Activated CD8-positive, alpha-beta memory T cell treated with anti-CD3 and anti-CD28 coated beads for 24 hours (primary cell): Measurements from ENCODE around the gene ZSCAN25.
"Not testable (repeated sequence)": the region's sequence is repeated elsewhere in the genome, so short reads cannot be mapped to it uniquely, and the experiment has no call there.

ENCODE experiments used
- DNase-seq: peaks from one replicate; pipeline ENCODE4 v3.0.0-alpha.2; 2020

The ZSCAN25 gene

DNA sequence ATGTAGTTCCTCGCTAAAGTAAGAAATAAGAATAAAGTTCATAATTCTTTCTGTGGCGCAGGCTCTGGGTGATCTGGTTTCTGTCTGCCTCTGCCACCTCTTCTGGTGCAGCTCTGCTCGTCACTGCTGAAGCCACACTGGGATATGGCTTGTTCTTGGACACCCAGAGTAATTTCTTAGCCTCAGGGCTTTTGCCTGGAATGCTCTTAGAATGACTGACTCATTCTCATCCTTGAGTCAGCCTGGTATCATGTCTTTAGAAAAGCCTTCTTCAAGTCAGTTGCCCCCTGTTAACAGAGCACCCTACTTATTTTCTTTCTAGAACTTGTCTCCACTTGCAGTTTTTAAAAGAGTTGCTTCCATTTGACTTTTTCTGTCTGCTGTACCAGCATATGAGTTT is 2.0 kb downstream of the ZSCAN25 start:
- peak; percentile 26 for DNase-seq

GRCh38 chr7:99619571-99620130 is 2.9 kb downstream of the ZSCAN25 start:
- DNase-seq: peak; percentile 24

DNA sequence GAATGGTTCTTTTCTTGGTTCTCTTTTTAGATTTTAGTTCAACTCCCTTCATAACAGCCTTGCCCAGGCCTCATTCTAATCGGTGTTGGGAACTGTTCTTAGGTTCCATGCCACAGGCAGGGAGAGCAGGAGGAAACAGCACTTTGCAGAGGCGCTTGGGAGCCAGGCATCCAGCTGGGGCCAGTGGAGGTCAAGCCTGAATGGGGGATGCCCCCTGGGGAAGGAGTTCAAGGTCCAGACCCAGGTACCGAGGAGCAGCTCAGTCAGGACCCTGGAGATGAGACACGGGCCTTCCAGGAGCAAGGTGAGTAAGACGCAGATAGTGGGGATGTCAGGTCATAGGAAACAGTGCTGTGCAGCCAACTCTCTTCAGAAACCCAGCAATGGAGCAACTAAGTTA is 4.5 kb downstream of the ZSCAN25 start:
- peak; percentile 32 for DNase-seq

- no peak for DNase-seq
Observed at GRCh38 chr7:99622596-99622995, 5.8 kb downstream of the ZSCAN25 start.

GRCh38 chr7:99623091-99623693 is 6.4 kb downstream of the ZSCAN25 start:
- peak; percentile 66 for DNase-seq

DNA sequence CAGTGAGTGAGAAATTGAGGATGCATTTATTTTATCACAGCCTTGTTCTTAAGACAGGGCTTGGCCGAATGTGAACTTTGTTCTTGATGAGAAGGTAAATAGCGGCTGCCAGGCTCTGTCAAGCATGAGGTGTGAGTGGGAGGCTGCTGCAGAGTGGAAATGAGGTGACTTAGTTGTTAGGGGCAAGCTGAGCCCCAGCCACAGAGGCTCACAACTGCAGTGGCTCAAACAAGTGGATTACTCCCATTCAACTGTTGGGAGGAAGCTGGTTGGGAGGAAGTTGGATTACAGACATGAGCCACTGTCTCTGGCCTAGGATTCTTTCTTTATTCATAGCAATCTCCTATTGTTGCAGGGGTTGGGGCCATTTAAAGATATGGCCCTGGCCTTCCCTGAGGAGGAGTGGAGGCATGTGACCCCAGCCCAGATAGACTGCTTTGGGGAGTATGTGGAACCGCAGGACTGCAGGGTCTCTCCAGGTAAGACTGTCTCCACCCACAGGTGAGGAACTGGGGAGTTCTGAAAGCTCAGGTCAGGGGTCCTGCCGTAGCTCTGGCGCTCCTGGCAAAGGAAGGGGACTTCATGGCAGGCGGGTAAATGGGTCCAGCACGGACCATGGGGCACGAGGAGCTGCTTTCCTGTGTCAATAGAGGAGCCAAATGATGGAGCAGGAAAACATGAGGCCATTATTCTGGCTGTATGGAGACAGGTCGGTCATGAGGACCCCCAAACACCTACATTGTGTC is 7.1 kb downstream of the ZSCAN25 start:
- peak; percentile 71 for DNase-seq

DNA sequence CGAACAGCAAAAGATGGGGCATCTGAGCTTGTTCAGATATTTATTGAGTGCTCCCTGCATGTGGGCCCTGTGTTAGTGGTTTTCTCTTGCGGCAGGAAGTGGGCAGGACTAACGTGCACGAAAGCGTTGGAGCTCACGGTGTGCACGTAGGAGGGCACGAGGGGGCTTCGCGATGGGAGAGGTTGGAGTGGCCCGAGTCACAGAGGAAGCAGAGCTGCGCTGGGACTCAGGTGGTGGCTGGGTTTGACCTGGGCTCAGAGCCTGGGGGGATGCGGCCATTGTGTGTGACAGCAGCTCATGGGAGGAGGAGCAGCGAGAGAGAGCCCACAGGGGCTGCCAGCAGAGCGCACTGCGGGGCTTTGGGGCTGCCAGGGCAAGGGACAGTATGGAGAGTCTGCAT is 7.7 kb downstream of the ZSCAN25 start:
- DNase-seq: peak; percentile 86

DNA sequence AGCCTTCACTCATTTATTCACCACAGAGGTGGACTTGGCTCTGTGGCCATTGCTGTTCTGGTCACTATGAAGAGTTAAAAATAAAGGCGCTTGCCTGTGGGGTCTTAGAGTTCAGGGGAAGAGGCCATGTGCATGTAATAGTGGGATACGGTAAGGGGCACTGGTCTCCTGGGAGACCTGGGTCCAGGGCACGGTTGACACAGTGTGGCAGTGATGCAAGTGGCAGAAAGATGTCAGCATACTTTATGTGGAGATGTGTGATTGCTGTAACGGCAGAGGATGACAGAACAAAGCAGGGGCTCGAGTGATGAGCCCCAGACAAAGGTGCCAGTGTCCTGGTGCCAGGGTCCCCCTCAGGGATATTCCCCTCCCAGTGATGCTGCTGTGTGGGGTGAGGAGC is 8.6 kb downstream of the ZSCAN25 start:
- DNase-seq: peak; percentile 57

- DNase-seq: peak; percentile 55
Observed at GRCh38 chr7:99625961-99626360, 9.2 kb downstream of the ZSCAN25 start.

DNA sequence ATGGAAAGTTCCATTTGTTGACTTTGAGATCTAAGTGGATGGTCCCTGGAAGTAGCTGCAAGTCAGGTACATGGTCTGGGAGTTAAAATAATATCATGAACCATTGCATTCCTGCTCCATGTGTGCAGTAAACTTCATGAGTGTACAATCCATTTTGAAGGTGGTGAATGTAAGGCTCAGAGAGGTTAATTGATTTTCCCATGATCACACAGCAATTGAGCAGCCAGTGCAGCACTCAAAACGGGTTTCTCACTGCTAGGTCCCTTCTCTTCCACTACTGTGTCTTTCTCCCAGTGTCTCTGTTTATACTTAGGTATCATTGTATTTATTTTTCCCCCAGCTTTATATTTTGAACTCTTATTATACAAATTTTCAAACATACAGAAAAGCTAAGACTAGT is 9.9 kb downstream of the ZSCAN25 start:
- no peak for DNase-seq

DNA sequence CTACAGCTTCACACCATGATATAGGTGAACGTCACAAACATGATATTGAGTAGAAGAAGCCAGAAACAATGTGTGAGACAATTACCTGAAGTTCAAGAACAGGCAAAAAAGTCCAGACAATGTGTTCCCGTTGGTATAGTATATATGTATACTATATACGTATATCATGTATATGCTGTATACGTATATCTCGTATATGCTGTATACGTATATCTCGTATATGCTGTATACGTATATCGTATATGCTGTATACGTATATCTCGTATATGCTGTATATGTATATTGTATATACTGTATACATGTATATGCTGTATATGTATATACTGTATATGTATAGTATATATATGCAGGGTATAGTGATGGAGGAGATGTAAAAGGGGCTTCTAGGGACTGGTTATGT is 10.8 kb downstream of the ZSCAN25 start:
- no peak for DNase-seq

DNA sequence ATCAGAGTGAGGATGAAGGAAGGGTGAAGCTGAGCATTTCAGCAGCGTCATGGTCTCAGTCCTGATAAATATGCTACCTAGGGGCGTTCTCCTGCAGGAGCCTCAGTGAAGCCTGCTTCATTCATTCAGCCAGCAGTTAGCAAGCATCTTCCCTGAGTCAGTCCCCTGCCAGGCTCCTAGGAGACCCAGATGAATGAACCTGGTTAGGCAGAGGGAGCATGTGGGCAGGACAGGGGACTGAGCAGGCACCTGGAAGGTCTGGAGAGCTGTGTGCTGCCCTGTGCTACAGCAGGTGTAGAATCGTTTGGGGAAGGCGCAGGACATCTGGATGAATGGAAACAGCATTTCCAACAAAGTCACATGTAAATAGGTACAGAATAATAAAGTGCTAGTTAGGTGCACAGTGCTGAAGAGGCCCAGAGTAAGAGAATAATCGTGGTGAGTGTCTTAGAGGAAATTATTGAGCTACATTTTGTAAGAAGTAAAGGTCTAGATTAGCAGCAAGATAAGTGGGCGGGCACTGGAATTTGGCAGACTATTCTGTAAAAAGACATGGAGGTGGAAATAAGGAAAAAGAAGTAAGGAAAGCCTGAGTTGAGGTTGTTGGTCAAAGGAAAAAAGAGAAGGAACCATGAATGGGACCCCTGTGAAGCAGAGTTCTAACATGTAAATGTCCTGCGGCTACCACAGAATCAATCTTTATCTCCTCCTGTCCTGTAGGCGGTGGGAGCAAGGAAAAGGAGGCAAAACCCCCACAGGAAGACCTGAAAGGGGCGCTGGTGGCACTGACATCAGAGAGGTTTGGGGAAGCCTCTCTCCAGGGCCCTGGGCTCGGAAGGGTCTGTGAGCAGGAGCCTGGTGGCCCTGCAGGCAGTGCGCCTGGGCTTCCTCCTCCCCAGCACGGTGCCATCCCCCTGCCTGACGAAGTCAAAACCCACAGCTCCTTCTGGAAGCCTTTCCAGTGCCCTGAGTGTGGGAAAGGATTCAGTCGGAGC is 12.0 kb downstream of the ZSCAN25 start:
- DNase-seq: peak; percentile 47

DNA sequence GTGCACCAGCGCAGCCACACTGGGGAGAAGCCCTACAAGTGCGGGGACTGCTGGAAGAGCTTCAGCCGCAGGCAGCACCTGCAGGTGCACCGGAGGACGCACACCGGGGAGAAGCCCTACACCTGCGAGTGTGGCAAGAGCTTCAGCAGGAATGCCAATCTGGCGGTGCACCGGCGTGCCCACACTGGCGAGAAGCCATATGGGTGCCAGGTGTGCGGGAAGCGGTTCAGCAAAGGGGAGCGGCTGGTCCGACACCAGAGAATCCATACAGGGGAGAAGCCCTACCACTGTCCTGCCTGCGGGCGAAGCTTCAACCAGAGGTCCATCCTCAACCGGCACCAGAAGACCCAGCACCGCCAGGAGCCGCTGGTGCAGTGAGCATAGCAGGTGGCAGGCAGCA is 12.9 kb downstream of the ZSCAN25 start:
- DNase-seq: peak; percentile 52

DNA sequence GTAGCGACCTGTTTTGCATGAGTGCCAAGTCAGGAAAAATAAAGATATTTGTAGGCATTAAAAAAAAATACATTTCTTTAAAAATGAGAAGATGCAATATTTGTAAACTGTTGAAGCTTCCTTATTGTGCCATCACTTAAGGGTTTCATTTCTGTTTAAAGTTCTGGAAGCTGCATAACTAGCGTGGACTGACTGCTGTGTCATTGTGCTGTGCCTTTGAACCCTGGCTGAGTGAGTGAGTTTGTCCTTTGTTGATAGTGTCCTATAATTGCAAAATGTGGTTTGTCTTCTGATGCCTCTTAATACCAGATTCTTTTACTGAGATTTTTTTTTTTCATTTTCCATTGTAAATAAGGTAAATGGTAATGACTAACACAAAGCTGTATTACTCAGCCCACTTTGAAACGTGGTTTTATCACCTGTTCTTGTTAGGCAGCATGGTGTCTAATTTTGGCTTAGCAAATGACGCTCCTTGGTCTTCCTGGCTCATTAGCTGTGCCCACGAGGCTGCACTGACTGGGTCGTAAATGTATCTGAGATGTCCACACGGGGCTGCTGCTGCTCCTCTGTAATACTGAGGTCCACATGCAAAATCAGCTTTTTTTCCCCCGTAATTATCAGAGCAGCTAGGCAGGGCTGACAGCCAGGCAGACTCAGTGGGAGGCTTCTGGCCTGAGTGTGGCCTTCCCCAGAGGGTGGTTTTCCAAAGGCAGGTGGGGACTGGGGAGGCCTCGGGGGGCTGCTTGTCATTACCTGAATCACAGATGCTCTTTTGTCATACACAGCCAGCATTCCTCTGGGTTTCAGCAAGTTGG is 14.8 kb downstream of the ZSCAN25 start:
- peak; percentile 71 for DNase-seq

DNA sequence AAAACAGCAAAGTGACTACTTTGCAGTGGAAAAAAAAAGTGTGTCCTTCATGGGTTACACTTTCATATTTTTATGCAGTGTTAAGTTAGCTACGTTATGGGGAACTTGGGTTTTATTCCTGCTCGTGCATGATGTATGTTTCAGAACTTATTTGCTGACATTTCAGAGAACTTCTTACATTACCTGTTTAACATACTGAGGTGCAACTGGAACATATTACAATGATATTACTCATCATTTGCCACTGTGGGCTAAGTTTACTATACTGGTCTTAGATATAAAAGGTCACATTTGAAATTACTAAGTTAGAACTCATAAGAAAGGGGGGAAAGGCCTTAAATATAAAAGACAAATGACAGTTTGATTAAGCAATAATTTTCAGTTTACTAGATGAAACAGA is 20.7 kb downstream of the ZSCAN25 start:
- DNase-seq: not testable (repeated sequence)

DNA sequence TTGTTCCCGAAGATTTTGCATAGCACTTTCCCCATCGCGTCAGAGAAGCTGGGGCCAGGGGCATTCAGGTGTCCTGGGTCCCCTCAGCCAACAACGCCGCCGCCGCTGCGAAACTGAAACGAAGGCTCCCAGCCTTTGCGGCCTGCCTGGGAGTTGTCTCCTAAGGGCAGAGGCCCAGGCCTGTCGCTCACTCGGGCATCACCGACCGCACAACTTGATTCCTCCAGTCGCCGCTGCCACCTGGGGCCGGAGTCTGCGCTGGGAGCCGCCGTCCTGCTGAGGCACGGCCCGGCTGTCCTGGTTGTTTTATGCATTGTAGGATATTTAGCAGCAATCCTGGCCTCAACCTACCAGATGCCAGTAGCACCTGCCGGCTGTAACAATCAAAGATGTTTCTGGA is 22.0 kb downstream of the ZSCAN25 start:
- no peak for DNase-seq

DNA sequence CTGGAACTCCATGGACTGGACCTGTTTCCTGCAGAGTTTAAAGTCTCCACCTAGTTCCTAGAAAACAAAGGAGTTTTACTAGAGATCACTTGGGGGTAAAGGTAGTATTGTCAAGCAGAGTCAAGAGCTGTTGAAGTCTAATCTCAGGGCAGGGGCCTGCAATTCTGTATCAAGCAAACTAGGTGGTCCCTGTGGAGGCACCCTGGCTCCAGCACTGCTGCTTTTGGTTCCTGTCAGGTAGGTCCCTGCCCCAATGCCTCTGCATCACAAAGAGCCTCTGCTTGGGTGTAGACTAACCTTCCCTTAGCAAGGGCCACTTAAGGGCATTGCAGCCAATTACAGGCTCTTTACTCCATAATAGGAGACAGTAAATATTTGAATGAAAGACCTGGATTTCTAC is 22.5 kb downstream of the ZSCAN25 start:
- no peak for DNase-seq

GRCh38 chr7:99642027-99642426 is 25.3 kb downstream of the ZSCAN25 start:
- DNase-seq: no peak

GRCh38 chr7:99643464-99643863 is 26.7 kb downstream of the ZSCAN25 start:
- no peak for DNase-seq

- DNase-seq: no peak
Observed at GRCh38 chr7:99644431-99644830, 27.7 kb downstream of the ZSCAN25 start.

DNA sequence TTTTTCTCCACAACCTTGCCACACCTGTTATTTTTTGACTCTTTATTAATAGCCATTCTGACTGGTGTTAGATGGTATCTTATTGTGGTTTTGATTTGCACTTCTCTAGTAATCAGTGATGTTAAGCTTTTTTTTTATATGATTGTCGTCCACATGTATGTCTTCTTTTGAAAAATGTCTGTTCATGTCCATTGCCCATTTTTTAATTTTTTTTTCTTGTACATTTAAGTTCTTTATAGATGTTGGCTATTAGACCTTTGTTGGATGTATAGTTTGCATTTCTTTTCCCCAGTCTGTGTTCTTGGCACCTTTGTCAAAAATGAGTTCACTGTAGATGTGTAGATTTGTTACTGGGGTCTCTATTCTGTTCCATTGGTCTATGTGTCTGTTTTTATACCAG is 28.8 kb downstream of the ZSCAN25 start:
- no peak for DNase-seq

DNA sequence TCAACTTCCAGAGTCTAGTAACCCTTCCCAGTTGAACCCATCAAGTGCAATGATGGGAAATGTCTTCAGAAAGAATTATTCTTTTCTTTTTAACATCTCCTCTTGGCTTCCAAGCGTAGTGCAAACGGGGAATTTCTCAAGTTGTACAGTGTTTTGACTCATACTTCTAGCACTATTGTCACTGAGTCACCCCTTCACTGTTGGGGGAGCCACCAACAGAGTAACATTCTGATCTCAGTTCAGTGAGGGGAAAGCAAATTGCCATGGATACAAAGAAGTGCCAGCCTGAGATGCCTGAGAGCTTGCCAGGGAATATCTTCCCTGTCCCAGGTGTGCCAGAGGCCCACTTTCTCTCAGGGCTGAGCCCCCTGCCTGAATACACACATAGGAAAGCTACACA is 32.1 kb downstream of the ZSCAN25 start:
- no peak for DNase-seq
